ENCODE data around the gene SYNGAP1.
A peak's percentile ranks its signal among the peaks of the same experiment; 100 is the strongest.

Gene SYNGAP1

DNA sequence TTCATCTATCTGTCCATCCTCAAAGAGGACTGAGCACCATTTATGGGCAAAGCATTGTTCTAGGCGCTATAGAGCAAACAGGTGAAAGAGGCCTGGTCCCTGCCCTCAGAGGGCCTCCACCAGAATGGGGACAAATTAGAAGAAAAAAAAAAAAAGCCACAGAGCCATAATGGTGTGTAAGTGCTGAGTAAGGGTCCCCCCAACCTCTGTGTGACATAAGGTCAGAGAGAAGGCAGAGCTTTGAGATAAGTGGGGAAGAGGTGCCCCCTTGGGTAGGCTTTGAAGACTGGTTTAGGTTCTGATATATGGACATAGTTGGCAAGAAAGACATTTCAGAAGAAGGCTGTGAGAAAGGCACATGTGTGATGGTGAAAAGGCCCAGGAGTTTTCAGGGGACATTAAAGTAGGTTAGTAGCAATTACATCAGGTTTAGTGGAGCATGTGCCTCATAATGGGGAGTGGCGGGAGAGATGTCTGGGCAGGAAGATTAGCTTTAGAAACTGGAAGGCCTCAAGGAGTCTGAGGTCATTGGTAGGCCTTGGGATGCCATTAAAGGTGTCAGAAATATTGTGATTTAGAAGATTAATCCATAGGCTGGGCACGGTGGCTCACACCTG is 19.2 kb downstream of the SYNGAP1 start:
- no peak for DNase-seq (ENCODE audit: low spot score)

GRCh38 chr6:33439956-33440648 is 20.2 kb downstream of the SYNGAP1 start:
- DNase-seq (ENCODE audit: low spot score) = no peak

DNA sequence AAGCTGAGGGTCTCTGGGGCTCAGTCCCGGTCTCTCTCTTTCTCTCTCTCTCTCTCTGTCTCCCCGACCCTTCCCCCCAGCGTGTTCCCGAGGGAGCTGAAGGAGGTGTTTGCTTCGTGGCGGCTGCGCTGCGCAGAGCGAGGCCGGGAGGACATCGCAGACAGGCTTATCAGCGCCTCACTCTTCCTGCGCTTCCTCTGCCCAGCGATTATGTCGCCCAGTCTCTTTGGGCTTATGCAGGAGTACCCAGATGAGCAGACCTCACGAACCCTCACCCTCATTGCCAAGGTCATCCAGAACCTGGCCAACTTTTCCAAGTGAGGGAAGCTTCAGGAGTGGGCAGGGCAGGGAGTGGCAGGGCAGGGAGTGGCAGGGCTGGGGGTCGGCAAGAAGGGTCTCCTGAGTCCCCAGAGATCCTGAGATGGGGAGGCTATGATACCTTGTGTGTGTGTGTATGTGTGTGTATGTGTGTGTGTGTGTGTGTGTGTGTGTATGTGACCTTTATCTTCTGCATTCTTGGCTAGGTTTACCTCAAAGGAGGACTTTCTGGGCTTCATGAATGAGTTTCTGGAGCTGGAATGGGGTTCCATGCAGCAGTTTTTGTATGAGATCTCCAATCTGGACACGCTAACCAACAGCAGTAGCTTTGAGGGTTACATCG is 20.9 kb downstream of the SYNGAP1 start:
- DNase-seq (ENCODE audit: low spot score) = no peak

DNA sequence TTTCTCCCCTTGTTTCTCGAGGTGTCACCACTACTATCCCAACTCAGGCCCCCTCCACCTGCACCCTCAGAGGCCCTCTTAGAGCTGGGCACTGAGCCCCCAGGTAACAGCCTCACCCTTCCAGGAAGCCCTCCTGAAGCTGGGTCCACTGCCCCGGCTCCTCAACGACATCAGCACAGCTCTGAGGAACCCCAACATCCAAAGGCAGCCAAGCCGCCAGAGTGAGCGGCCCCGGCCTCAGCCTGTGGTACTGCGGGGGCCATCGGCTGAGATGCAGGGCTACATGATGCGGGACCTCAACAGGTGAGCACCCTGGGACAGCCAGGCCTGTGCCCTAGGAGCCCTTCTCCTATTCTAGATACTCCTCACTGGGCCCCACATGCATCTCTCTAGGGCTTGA is 21.6 kb downstream of the SYNGAP1 start:
- no peak for DNase-seq (ENCODE audit: low spot score)

DNA sequence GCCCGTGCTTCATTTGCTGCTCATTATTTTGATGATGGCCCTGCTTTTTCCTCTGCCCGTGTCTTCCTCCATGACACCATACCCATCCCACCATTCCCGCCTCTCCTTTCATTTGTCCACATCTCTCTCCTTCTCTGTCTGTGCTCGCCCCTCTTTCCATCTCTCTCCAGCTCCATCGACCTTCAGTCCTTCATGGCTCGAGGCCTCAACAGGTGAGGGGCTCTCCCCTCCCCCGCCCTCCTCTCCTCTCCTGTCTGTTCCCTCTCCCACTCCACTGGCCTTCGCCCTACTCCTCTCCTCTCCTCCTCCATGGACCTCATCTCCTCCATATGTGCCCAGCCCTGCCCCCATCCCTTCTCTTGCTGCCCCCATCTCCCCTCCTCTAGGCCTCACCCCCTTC is 22.4 kb downstream of the SYNGAP1 start:
- no peak for DNase-seq (ENCODE audit: low spot score)

DNA sequence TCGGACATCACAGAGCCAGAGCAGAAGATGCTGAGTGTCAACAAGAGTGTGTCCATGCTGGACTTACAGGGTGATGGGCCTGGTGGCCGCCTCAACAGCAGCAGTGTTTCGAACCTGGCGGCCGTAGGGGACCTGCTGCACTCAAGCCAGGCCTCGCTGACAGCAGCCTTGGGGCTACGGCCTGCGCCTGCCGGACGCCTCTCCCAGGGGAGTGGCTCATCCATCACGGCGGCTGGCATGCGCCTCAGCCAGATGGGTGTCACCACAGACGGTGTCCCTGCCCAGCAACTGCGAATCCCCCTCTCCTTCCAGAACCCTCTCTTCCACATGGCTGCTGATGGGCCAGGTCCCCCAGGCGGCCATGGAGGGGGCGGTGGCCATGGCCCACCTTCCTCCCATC is 23.2 kb downstream of the SYNGAP1 start:
- DNase-seq (ENCODE audit: low spot score) = no peak

GRCh38 chr6:33443619-33444504 is 24.0 kb downstream of the SYNGAP1 start:
- no peak for DNase-seq (ENCODE audit: low spot score)

DNA sequence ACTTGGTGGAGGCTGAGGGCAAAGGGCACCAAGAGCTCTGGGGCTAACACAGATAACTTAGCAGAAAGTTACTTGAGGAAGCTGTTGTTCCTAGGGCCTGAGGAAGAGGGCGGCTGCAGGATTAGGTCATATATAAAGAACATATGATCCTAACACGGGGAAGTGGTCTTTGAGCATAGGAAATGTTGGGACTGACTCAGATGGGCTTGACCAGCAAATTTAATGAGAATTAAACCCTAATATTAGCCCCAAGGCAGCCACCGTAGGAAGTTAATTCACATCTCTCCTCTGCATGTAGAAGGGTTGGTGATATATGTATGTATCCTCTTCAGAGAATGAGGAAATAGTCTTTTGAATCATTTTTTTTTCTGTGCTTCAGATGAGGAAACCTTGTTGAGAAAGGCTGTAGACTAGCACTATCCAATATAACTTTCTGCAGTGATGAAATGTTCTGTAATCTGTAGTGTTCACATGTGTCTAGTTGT is 25.3 kb downstream of the SYNGAP1 start:
- DNase-seq (ENCODE audit: low spot score) = no peak

- no peak for DNase-seq (ENCODE audit: low spot score)
These were observed 26.5 kb downstream of the SYNGAP1 start for GRCh38 chr6:33446356-33446755.

GRCh38 chr6:33450434-33450833 is 30.6 kb downstream of the SYNGAP1 start:
- no peak for DNase-seq (ENCODE audit: low spot score)

GRCh38 chr6:33451606-33452005 is 31.7 kb downstream of the SYNGAP1 start:
- no peak for DNase-seq (ENCODE audit: low spot score)

- DNase-seq (ENCODE audit: low spot score) = no peak
These were observed 32.6 kb downstream of the SYNGAP1 start for GRCh38 chr6:33452496-33452895.

- DNase-seq (ENCODE audit: low spot score) = no peak
These were observed 33.6 kb downstream of the SYNGAP1 start for GRCh38 chr6:33453393-33454008.

- DNase-seq (ENCODE audit: low spot score) = peak; percentile 96
These were observed 34.4 kb downstream of the SYNGAP1 start, which contains the start of gene ZBTB9 for GRCh38 chr6:33454009-33454946. TSS of gene ZBTB9 (plus strand) at chr6:33454576. CDS start at chr6:33455101, 525 bp downstream.

DNA sequence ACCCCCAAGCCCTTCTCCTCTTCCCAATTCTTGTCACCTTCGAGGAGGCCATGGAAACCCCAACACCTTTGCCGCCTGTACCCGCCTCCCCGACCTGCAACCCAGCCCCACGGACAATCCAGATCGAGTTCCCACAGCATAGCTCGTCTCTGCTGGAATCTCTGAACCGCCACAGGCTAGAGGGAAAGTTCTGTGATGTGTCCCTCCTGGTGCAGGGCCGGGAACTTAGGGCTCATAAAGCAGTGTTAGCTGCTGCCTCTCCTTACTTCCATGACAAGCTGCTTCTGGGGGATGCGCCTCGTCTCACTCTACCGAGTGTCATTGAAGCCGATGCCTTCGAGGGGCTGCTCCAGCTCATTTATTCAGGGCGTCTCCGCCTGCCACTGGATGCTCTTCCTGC is 35.2 kb downstream of the SYNGAP1 start:
- no peak for DNase-seq (ENCODE audit: low spot score)

- no peak for DNase-seq (ENCODE audit: low spot score)
These were observed 36.3 kb downstream of the SYNGAP1 start for GRCh38 chr6:33456156-33456555.

- DNase-seq (ENCODE audit: low spot score) = no peak
These were observed 38.8 kb downstream of the SYNGAP1 start for GRCh38 chr6:33458676-33459075.

GRCh38 chr6:33459226-33459625 is 39.4 kb downstream of the SYNGAP1 start:
- no peak for DNase-seq (ENCODE audit: low spot score)

- DNase-seq (ENCODE audit: low spot score) = no peak
These were observed 46.3 kb downstream of the SYNGAP1 start for GRCh38 chr6:33466075-33466735.

GRCh38 chr6:33467091-33467490 is 47.2 kb downstream of the SYNGAP1 start:
- DNase-seq (ENCODE audit: low spot score) = no peak

Data from CD4-positive, alpha-beta T cell treated with Interleukin-15 for 4 hours (primary cell).